Immature natural killer cell (primary cell): ENCODE data around the gene NLN. TPM values are rescaled to one million over a fixed set of nuclear protein-coding genes. Genes with fewer than 3 reads are reported as not detected.
"Not testable (repeated sequence)": the region's sequence is repeated elsewhere in the genome, so short reads cannot be mapped to it uniquely, and the experiment has no call there.

Source experiments
- DNase-seq, 3 donors: peaks; one replicate each; pipeline ENCODE4 v3.0.0; 2022; ENCODE audit warnings: mixed read lengths in 1 of 3
- H3K27ac Mint-ChIP-seq, 6 donors: one replicate each; pipeline ENCODE4 v1.8.0; 2020; ENCODE audit warnings: mixed read lengths in 6 of 6, mild to moderate bottlenecking in 5 of 6, inconsistent platforms in 4 of 6, moderate library complexity in 3 of 6
- H3K27me3 Mint-ChIP-seq, 3 donors: one replicate each; pipeline ENCODE4 v1.8.0; 2020 to 2021; ENCODE audit warnings: low read depth in 3 of 3, mild to moderate bottlenecking in 3 of 3, mixed read lengths in 3 of 3, moderate library complexity in 3 of 3, inconsistent platforms in 1 of 3
- H3K36me3 Mint-ChIP-seq, 3 donors: one replicate each; pipeline ENCODE4 v1.8.0; 2020; ENCODE audit warnings: mixed read lengths in 3 of 3, inconsistent platforms in 2 of 3, mild to moderate bottlenecking in 2 of 3
- H3K4me1 Mint-ChIP-seq, 2 donors: one replicate each; pipeline ENCODE4 v1.8.0; 2020; ENCODE audit warnings: inconsistent platforms in 2 of 2, mild to moderate bottlenecking in 2 of 2, mixed read lengths in 2 of 2, moderate library complexity in 1 of 2
- H3K4me3 Mint-ChIP-seq, 5 donors: one replicate each; pipeline ENCODE4 v1.8.0; 2020; ENCODE audit warnings: mild to moderate bottlenecking in 5 of 5, mixed read lengths in 5 of 5, inconsistent platforms in 3 of 5, moderate library complexity in 3 of 5
- H3K9me3 Mint-ChIP-seq, 6 donors: one replicate each; pipeline ENCODE4 v1.8.0; 2020; ENCODE audit warnings: mild to moderate bottlenecking in 6 of 6, mixed read lengths in 6 of 6, inconsistent platforms in 4 of 6, moderate library complexity in 3 of 6
- polyA plus RNA-seq, 3 donors: library from polyadenylated mRNA; unstranded; fragments of 300-500 nt; fragmentation: Illumina TruSeq; gene quantifications; one replicate each; pipeline ENCODE4 v1.2.3, GENCODE V29; 2021

Gene NLN
- polyA plus RNA-seq, 3 donors from 2014 or later = 0.76 to 1.2 (median 1.2) TPM

DNA sequence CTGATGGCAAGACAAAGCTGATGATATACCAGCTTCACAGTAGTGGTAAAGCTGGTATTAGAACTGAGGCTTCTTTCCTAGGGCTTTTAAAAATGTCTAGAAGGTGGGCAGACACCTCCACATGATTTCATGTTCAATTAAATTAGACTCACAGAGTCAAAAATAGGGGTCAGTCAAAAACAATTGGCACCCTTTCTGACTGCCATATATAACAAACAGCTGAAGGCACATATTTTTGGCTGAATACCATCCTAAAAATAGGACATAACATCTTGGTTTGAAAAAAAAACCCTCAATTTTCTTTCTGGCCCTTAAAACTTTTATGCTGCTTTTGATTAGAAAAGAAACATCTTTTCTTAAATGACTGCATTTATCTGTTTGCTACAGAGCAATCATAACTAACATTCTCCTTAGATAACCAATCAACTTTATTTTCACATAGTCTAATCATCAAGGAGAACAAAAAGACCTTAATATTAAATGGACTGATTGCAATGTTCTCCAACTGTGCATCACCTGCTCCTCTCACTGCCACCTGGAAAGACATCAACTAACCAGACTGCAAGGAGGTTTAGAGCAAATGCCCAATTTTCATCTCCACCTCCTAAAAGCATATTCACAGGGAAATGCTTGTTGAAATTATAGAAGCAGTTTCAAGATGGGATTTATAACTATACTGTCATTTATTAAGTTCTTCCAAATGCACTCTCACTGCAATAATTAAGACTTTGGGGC lies 3.3 kb upstream of the NLN start:
- no peaks in the 10 kb centered on the region for H3K9me3 Mint-ChIP-seq
- peaks cover 0 to 5% (median 4%) of the 10 kb centered on the region in 3 donors for H3K36me3 Mint-ChIP-seq
- H3K27ac Mint-ChIP-seq = peak overlapping the region in 1 of 6 donors; percentile 46
- DNase-seq = no peak
- peaks cover 21 to 37% of the 10 kb centered on the region in 2 donors for H3K4me1 Mint-ChIP-seq
- H3K4me3 Mint-ChIP-seq = no peak overlapping the region
- peaks cover 3 to 6% (median 5%) of the 10 kb centered on the region in 3 donors for H3K27me3 Mint-ChIP-seq

DNA sequence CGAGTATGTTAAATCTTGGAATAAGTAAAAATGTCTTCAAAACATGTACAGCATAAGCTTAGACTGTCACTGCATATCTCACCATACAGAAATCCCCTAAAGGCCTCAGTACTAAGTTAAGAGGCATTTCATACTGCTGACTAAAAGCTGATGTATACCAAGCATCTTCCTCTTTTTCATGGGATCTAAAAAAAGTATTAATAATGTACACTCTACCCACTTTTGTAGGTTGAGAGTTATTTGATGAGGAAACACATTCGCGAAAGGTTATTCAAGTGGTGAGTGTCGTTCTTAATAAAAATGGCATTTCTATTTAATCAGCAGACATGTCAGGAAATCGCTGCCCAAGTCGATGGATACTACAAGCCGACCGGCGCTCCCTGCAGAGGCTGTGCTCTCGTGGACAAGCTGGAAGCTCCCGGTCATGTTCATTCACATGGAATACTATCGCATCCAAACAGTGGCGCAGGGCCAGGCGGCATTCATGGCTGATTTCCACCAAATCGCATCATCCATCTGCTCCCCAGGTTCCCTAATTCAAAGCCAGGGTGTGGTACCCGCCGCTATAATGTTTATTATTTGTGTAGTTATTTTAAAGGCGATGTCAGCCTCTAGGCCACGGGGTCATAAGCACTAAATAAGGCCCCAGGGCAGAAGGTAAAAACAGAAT lies 820 bp upstream of the NLN start:
- Mint-ChIP-seq H3K27ac (peak overlapping the region; percentile 48 to 87 (median 72)), H3K27me3 (peaks cover 2 to 8% (median 5%) of the 10 kb centered on the region in 3 donors), H3K4me1 (peaks cover 21 to 37% of the 10 kb centered on the region in 2 donors), H3K36me3 (no peaks in the 10 kb centered on the region), H3K4me3 (peak overlapping the region; percentile 80 to 89 (median 85)), H3K9me3 (no peaks in the 10 kb centered on the region)
- DNase-seq = peak in 2 of 3 donors; percentile 6 to 8

DNA sequence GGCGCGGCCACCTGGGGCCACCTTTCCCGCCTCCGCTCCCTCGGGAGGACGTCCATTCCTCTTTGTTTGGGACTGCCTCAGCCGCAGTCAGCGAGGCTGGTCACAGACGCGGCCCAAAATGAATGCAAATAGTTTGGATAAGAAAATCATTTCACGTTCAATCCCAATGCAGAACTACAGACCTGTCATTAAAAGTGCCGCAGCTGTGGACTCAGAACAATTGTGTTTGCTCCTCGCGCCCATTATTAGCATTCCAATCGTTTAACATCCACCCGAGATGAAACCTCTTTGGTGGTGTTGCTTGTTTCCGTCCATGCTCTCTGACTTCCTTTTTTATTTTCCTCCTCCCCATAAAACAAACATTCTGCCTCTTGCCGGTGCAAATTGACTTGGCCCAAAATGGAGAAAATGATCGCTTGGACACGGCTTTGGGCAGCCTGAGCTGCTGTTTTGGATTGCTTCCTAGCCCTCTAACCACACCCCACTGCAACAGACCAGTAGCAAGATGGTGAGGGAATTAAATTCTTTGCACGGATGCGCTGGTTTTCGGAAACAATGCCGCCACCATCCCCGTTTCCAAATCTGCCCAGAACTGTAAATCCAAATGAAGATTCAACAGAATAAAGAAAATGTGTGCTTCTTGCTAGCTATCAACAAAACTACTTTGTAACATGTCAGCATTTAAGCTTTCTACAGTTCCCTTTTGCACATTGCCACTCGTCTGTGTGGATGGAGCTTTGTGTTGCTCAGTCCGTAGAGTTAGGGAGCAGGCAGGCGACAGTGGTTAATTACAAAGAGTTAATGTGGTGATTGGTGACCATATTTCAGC lies 784 bp downstream of the NLN start:
- H3K27me3 Mint-ChIP-seq = peaks cover 2 to 8% (median 5%) of the 10 kb centered on the region in 3 donors
- peak overlapping the region in 5 of 6 donors; percentile 16 to 72 (median 47) for H3K27ac Mint-ChIP-seq
- peaks cover 21 to 37% of the 10 kb centered on the region in 2 donors for H3K4me1 Mint-ChIP-seq
- no peaks in the 10 kb centered on the region for H3K36me3 Mint-ChIP-seq
- DNase-seq = peak in 1 of 3 donors; percentile 5
- no peaks in the 10 kb centered on the region for H3K9me3 Mint-ChIP-seq
- peak overlapping the region; percentile 84 to 96 (median 87) for H3K4me3 Mint-ChIP-seq

DNA sequence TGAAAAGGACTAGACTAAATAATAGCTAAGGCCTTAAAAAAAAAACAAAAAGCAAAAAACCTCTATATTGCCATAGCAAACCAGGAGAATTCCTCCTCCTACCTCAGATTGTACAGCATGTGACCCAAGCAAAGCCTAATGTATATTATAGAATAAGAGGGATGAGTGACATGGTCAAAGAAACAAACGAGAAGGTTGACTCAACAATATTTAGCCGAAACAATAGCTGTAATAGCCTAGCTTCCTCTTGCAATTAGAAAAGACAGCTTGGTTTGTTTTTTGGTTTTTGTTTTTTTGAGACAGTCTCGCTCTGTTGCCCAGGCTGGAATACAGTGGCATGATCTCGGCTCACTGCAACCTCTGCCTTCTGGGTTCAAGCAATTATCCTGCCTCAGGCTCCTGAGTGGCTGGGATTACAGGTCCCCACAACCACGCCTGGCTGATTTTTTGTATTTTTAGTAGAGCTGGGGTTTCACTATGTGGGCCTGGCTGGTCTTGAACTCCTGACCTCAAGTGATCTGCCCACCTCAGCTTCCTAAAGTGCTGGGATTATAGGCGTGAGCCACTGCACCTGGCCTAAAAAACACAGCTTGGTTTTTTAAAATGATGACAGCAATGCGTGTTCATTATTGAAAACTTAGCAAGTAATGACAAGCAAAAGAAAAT lies 5.6 kb downstream of the NLN start:
- Mint-ChIP-seq H3K4me3 (no peak overlapping the region), H3K36me3 (no peaks in the 10 kb centered on the region), H3K9me3 (no peaks in the 10 kb centered on the region), H3K4me1 (peaks cover 7% of the 10 kb centered on the region in 2 donors), H3K27ac (no peak overlapping the region), H3K27me3 (peaks cover 2 to 8% (median 8%) of the 10 kb centered on the region in 3 donors)
- no peak for DNase-seq

DNA sequence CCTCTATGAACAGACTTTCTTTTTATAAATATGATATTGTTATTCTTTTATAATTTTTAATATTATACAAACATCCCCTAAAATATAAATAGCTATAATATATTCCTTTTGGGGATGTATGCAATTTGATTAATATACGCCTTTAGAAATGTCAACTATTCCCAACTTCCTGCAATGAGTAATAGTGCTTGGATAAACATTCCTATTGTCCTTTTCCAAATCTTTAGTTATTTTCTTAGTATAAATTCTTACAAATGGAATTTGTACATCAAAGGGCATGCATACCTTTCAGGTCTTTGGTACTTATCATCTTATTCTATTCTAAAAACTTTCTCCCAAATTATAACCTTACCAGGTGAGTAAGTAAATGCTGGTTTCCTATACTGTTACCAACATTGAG lies 6.2 kb downstream of the NLN start:
- H3K4me1 Mint-ChIP-seq = peaks cover under 1% of the 10 kb centered on the region in 2 donors
- no peaks in the 10 kb centered on the region for H3K9me3 Mint-ChIP-seq
- no peak for DNase-seq

DNA sequence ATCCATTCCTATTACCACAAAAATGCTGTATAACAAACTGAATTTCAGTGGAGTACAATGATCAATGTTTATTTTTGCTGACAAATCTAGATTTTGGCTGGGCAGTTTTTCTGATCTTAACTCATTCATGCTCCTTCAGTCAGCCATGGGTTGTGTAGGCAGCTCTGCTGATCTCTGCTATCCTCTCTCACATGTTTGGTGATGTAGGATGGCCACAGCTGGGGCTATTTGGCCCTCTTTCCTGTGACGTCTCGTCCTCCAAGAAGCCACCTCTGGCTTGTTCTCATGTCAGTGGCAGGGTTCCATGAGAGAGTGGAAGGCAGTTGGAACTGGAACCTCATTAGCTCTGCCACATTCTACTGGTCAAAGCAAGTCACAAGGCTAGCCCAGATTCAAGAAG lies 8.9 kb downstream of the NLN start:
- Mint-ChIP-seq H3K4me1 (no peaks in the 10 kb centered on the region), H3K27ac (no peak overlapping the region), H3K27me3 (peaks cover 0 to 4% (median 3%) of the 10 kb centered on the region in 3 donors), H3K4me3 (no peak overlapping the region), H3K36me3 (no peaks in the 10 kb centered on the region), H3K9me3 (no peaks in the 10 kb centered on the region)
- DNase-seq = no peak

More for the DNA sequence above, 6.2 kb downstream of the NLN start:
- H3K27me3 Mint-ChIP-seq = peaks cover 2 to 4% (median 3%) of the 10 kb centered on the region in 3 donors
- no peaks in the 10 kb centered on the region for H3K36me3 Mint-ChIP-seq
- H3K27ac Mint-ChIP-seq = no peak overlapping the region
- H3K4me3 Mint-ChIP-seq = no peak overlapping the region

DNA sequence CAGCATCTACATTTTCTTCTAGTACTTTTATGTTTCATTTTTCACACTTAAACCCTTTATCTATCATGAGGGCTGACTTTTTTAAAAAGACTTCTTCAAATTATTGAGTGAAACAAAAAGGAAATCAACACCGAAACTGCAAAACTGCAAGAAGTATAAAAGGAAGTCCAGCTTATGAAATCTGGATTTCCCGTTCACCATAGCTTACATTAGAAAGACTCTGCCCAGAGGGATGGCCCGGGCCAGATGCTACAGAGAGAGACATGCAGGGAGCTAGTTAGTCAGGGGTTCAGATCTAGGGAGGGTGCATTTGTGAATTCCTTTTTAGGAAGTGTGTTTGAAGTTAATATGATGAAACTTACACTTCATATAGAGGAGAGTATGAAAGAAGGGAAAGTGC lies 10.0 kb downstream of the NLN start:
- not testable (repeated sequence) for H3K36me3 Mint-ChIP-seq, DNase-seq, H3K27me3 Mint-ChIP-seq, H3K9me3 Mint-ChIP-seq, H3K4me3 Mint-ChIP-seq, H3K4me1 Mint-ChIP-seq, H3K27ac Mint-ChIP-seq

DNA sequence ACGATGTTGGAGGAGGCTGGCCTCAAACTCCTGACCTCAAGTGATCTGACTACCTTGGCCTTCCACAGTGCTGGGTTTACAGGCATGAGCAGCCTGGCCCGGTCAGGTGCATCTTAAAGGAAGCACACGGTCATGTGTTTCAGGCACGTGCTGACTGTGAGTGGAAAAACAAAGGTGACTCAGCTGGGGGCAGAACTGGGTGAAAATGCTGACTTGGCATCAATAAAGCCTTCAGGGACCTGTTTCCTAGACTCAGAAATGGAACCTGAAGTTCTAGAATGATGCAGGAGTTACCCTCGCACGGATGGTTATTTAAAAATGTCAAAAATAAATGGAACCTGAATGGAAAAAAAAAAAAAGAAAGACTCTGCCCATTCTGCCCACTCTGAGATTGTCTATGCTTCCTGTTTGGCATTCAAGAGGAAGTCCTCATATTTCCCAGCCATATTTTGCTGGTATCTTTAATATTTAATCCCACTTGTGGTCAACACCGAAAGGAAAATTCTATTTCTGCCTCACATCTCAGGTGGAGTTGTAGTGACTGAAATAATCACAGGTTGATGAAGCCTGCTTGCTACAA lies 12.3 kb downstream of the NLN start:
- not testable (repeated sequence) for H3K27ac Mint-ChIP-seq, H3K27me3 Mint-ChIP-seq, DNase-seq, H3K36me3 Mint-ChIP-seq, H3K4me3 Mint-ChIP-seq, H3K4me1 Mint-ChIP-seq, H3K9me3 Mint-ChIP-seq

DNA sequence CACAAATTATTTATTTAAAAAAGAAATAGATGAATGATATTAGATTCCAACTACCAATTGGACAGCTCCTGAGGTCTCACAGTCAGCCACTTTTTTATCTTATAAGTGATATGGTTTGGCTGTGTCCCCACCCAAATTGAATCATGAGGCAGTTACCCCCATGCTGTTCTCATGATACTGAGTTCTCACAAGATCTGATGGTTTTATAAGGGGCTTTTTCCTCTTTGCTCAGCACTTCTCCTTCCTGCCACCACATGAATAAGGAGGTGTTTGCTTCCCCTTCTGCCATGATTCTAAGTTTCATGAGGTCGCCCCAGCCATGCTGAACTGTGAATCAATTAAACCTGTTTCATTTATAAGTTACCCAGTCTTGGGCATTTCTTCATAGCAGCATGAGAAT lies 12.9 kb downstream of the NLN start:
- no peak overlapping the region for H3K27ac Mint-ChIP-seq
- H3K4me1 Mint-ChIP-seq = no peaks in the 10 kb centered on the region
- H3K27me3 Mint-ChIP-seq = peaks cover 0 to 6% (median 3%) of the 10 kb centered on the region in 3 donors
- no peaks in the 10 kb centered on the region for H3K36me3 Mint-ChIP-seq
- H3K4me3 Mint-ChIP-seq = no peak overlapping the region
- no peak for DNase-seq
- no peaks in the 10 kb centered on the region for H3K9me3 Mint-ChIP-seq

DNA sequence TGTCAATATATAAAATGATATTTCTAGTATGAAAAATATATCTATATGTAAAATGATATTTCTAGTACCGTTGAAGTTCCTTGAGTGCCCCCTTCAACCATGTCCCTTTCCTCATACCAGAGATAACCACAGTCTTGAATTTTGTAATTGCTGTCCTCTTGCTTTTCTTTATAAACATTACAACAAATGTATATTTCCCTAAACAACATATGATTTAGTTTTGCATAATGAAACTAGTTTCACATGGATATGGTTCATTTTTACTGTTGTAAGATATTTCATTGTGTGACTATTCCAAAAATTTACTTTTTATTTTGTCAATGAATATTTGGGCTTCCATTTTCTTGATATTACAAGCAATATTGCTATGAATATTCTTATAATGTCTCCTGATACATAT lies 14.0 kb downstream of the NLN start:
- no peak for DNase-seq
- Mint-ChIP-seq H3K4me1 (no peaks in the 10 kb centered on the region), H3K27me3 (peaks cover 0 to 6% (median 3%) of the 10 kb centered on the region in 3 donors), H3K4me3 (no peak overlapping the region), H3K27ac (no peak overlapping the region), H3K9me3 (no peaks in the 10 kb centered on the region), H3K36me3 (no peaks in the 10 kb centered on the region)

DNA sequence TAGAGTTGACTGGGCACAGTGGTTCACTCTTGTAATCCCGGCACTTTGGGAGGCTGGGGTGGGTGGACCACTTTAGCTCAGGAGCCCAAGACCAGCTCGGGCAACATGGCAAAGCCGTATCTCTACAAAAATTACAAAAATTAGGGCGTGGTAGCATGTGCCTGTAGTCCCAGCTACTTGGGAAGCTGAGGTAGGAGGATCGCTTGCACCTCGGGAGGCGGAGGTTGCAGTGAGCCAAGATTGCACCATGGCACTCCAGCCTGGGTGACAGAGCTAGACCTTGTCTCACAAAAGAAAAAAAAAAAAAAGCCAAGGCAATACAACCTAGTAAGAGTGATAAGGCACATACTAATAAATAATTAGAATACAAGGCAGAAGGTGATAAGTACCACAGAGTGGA lies 15.8 kb downstream of the NLN start:
- Mint-ChIP-seq H3K4me1 (no peaks in the 10 kb centered on the region), H3K27me3 (peaks cover 0 to 5% (median 0%) of the 10 kb centered on the region in 3 donors), H3K27ac (no peak overlapping the region), H3K36me3 (no peaks in the 10 kb centered on the region), H3K4me3 (no peak overlapping the region), H3K9me3 (no peaks in the 10 kb centered on the region)
- no peak for DNase-seq

DNA sequence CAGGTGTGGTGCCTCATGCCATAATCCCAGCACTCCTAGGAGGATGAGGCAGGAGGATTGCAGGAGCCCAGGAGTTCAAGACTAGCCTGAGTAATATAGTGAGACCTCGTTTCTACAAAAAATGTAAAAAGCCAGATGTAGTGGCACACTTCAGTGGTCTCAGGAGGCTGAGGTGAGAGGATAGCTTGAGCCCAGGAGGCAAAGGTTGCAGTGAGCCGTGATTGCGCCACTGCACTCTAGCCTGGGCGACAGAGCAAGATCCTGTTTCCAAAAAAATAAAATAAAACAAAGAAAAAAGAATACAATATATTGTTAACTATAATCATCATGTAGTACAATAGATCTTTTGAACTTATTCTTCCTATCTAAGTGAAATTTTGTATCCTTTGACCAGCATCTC lies 16.3 kb downstream of the NLN start:
- Mint-ChIP-seq H3K36me3 (no peaks in the 10 kb centered on the region), H3K4me3 (no peak overlapping the region), H3K27me3 (peaks cover 0 to 5% (median 0%) of the 10 kb centered on the region in 3 donors), H3K27ac (no peak overlapping the region), H3K4me1 (no peaks in the 10 kb centered on the region), H3K9me3 (no peaks in the 10 kb centered on the region)
- no peak for DNase-seq

DNA sequence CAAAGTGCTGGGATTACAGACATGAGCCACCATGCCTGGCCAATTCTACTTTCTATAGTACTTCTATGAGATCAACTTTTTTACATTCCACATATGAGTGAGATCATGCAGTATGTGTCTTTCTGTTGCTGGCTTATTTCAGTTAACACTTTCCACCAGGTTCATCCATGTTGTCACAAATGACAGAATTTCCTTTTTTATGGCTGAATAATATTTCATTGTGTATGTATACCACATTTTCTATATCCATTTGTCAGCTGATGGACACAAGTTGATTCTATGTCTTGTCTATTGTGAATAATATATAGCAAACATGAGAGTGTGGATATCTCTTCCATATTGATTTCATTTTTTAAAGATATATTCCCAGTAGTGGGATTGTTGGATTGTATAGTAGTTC lies 17.2 kb downstream of the NLN start:
- no peaks in the 10 kb centered on the region for H3K36me3 Mint-ChIP-seq
- no peaks in the 10 kb centered on the region for H3K4me1 Mint-ChIP-seq
- no peak overlapping the region for H3K27ac Mint-ChIP-seq
- no peak for DNase-seq
- peaks cover 0 to 5% (median 0%) of the 10 kb centered on the region in 3 donors for H3K27me3 Mint-ChIP-seq
- H3K4me3 Mint-ChIP-seq = no peak overlapping the region
- H3K9me3 Mint-ChIP-seq = no peaks in the 10 kb centered on the region
